HepG2 (cell line): ENCODE results near the gene CNP. TPM values are rescaled to one million over a fixed set of nuclear protein-coding genes. Genes with fewer than 3 reads are reported as not detected.

Source experiments
- ADNP ChIP-seq: sonication (generic); formaldehyde crosslinking; IDR thresholded peaks from 2 replicates; pipeline ENCODE4 v1.4.0; 2020; ENCODE audit warnings: missing genetic modification reagents
- CEBPB ChIP-seq: IDR thresholded peaks from 2 replicates; pipeline ENCODE4 v1.6.1; 2011; ENCODE audit warnings: low read depth, low read length, improper control_type of control experiment, borderline replicate concordance
- FOXC1 ChIP-seq: sonication (generic); formaldehyde crosslinking; IDR thresholded peaks from 2 replicates; pipeline ENCODE4 v1.8.0; 2022; ENCODE audit warnings: mild to moderate bottlenecking, missing genetic modification reagents, borderline replicate concordance
- GFI1 ChIP-seq: sonication (generic); formaldehyde crosslinking; IDR thresholded peaks from 2 replicates; pipeline ENCODE4 v1.5.0; 2020; ENCODE audit warnings: missing genetic modification reagents, mild to moderate bottlenecking, borderline replicate concordance
- HMG20A ChIP-seq: IDR thresholded peaks from 2 replicates; pipeline ENCODE4 v1.6.1; 2016; ENCODE audit warnings: borderline replicate concordance
- MBD4 ChIP-seq: IDR thresholded peaks from 2 replicates; pipeline ENCODE4 v1.6.1; 2012; ENCODE audit warnings: low read length, inconsistent platforms, borderline replicate concordance
- PHF20 ChIP-seq: sonication (generic); formaldehyde crosslinking; IDR thresholded peaks from 2 replicates; pipeline ENCODE4 v1.5.0; 2020; ENCODE audit warnings: mild to moderate bottlenecking, missing genetic modification reagents
- RBM22 ChIP-seq: fragments of 200-400 bp; formaldehyde crosslinking; optimal IDR thresholded peaks from 2 replicates; pipeline ENCODE3; 2017; ENCODE audit warnings: mild to moderate bottlenecking, low read length, moderate library complexity
- SP5 ChIP-seq: IDR thresholded peaks from 2 replicates; pipeline ENCODE4 v1.6.1; 2016; ENCODE audit warnings: low read depth, borderline replicate concordance
- TFAP4 ChIP-seq: sonication (generic); IDR thresholded peaks from 2 replicates; pipeline ENCODE4 v1.6.1; 2016; ENCODE audit warnings: low read depth, borderline replicate concordance
- TSC22D2 ChIP-seq: sonication (generic); formaldehyde crosslinking; IDR thresholded peaks from 2 replicates; pipeline ENCODE4 v1.5.1; 2020; ENCODE audit warnings: missing genetic modification reagents, mild to moderate bottlenecking, borderline replicate concordance
- YEATS2 ChIP-seq: sonication (generic); formaldehyde crosslinking; IDR thresholded peaks from 2 replicates; pipeline ENCODE4 v1.4.0; 2020; ENCODE audit warnings: missing genetic modification reagents, borderline replicate concordance
- ZBTB33 ChIP-seq: sonication (generic); formaldehyde crosslinking; IDR thresholded peaks from 2 replicates; pipeline ENCODE4 v1.4.0; 2020; ENCODE audit warnings: missing genetic modification reagents
- ZEB1 ChIP-seq: IDR thresholded peaks from 2 replicates; pipeline ENCODE4 v1.6.1; 2012; ENCODE audit warnings: mild to moderate bottlenecking, low read depth, inconsistent platforms; ENCODE audit not compliant: insufficient replicate concordance
- ZFP36 ChIP-seq: fragments of 150-350 bp; IDR thresholded peaks from 2 replicates; pipeline ENCODE4 v1.6.1; 2018; ENCODE audit warnings: borderline replicate concordance, low read length, low read depth; ENCODE audit not compliant: partially characterized antibody
- ZMYM2 ChIP-seq: sonication (generic); formaldehyde crosslinking; IDR thresholded peaks from 2 replicates; pipeline ENCODE4 v1.8.0; 2022; ENCODE audit warnings: mild to moderate bottlenecking, missing genetic modification reagents
- ZNF143 ChIP-seq: sonication (generic); formaldehyde crosslinking; IDR thresholded peaks from 2 replicates; pipeline ENCODE4 v1.4.0; 2020; ENCODE audit warnings: missing genetic modification reagents
- ZNF17 ChIP-seq: sonication (generic); formaldehyde crosslinking; IDR thresholded peaks from 2 replicates; pipeline ENCODE4 v1.5.0; 2020; ENCODE audit warnings: mild to moderate bottlenecking, missing genetic modification reagents
- ZNF333 ChIP-seq: sonication (generic); formaldehyde crosslinking; IDR thresholded peaks from 2 replicates; pipeline ENCODE4 v1.4.0; 2020; ENCODE audit warnings: mild to moderate bottlenecking, missing genetic modification reagents, borderline replicate concordance
- ZNF382 ChIP-seq: sonication (generic); formaldehyde crosslinking; IDR thresholded peaks from 2 replicates; pipeline ENCODE4 v1.5.0; 2020; ENCODE audit warnings: missing genetic modification reagents, mild to moderate bottlenecking, borderline replicate concordance
- ZNF549 ChIP-seq: sonication (generic); formaldehyde crosslinking; IDR thresholded peaks from 2 replicates; pipeline ENCODE4 v1.5.0; 2020; ENCODE audit warnings: missing genetic modification reagents
- ZNF562 ChIP-seq: sonication (generic); formaldehyde crosslinking; IDR thresholded peaks from 2 replicates; pipeline ENCODE4 v1.8.0; 2022; ENCODE audit warnings: missing genetic modification reagents, borderline replicate concordance
- ZNF782 ChIP-seq: sonication (generic); formaldehyde crosslinking; IDR thresholded peaks from 2 replicates; pipeline ENCODE4 v1.4.0; 2020; ENCODE audit warnings: missing genetic modification reagents, mild to moderate bottlenecking, borderline replicate concordance
- ZSCAN30 ChIP-seq: sonication (generic); formaldehyde crosslinking; IDR thresholded peaks from 2 replicates; pipeline ENCODE4 v1.5.0; 2020; ENCODE audit warnings: mild to moderate bottlenecking, missing genetic modification reagents
- polyA plus RNA-seq, 8 experiments: library from polyadenylated mRNA; depleted of rRNA in 3 of 8; stranded (reverse) in 7 of 8; unstranded in 1 of 8; fragments of >200 nt; fragmentation: Illumina TruSeq in 4 of 8; extraction: Trizol in 4 of 8; gene quantifications; 2 replicates each; pipeline versions ENCODE4 v1.2.1 to v1.2.3, GENCODE V29; 2011 to 2016; ENCODE audit warnings: low read depth in 4 of 8, missing spikeins in 1 of 8, mixed read lengths in 1 of 8; ENCODE audit not compliant: insufficient read depth in 1 of 8
- total RNA-seq, 5 experiments: library from RNA; depleted of rRNA; stranded (reverse); fragments of >200 nt; fragmentation: Illumina TruSeq; extraction: Trizol; gene quantifications; 2 replicates each; pipeline ENCODE4 v1.2.3, GENCODE V29; 2016; ENCODE audit warnings: low read depth in 1 of 5
- TF ChIP-seq, protein P1 (sequence below): IDR thresholded peaks from 2 replicates; pipeline ENCODE4 v1.6.1; 2012; ENCODE audit warnings: low read length, improper control_type of control experiment

The CNP gene
- total and polyA plus RNA-seq, 2 of the 13 experiments (the other 11 are each of a cell fraction or from before 2014, with no cell fraction given): 97.2 to 161 TPM

DNA sequence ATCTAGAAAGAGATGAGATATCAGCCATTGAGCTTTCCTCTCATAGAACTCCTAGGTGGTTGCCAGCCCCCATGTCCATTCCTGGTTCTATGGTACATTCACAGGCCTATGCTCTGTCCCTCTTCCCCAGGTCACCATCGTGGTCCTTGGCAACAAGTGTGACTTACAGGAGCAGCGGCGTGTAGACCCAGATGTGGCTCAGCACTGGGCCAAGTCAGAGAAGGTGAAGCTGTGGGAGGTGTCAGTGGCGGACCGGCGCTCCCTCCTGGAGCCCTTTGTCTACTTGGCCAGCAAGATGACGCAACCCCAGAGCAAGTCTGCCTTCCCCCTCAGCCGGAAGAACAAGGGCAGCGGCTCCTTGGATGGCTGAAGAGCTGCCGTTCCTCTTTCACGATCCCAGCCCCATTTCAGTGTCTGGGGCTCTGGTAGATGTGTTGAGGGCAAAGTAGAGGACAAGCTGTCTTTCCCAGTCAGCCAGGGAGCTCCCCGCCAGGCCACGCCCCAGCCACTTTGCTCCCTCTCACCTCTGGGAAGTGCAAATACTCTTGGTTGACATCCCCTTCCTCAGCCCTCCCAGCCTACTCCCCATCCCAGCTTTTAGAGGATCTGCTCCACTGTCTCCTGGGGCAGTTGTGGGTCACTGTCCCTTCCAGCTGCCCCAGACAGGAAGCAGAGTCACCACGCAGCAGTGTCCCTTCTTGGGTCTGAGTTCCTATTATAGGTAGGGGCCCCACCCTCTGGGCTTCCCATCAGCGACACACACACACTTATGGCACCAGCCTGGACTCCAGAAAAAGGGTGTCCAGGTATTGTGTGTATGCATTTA is 57.1 kb downstream of the CNP start (continued):
- TF ChIP-seq, protein P1, sequence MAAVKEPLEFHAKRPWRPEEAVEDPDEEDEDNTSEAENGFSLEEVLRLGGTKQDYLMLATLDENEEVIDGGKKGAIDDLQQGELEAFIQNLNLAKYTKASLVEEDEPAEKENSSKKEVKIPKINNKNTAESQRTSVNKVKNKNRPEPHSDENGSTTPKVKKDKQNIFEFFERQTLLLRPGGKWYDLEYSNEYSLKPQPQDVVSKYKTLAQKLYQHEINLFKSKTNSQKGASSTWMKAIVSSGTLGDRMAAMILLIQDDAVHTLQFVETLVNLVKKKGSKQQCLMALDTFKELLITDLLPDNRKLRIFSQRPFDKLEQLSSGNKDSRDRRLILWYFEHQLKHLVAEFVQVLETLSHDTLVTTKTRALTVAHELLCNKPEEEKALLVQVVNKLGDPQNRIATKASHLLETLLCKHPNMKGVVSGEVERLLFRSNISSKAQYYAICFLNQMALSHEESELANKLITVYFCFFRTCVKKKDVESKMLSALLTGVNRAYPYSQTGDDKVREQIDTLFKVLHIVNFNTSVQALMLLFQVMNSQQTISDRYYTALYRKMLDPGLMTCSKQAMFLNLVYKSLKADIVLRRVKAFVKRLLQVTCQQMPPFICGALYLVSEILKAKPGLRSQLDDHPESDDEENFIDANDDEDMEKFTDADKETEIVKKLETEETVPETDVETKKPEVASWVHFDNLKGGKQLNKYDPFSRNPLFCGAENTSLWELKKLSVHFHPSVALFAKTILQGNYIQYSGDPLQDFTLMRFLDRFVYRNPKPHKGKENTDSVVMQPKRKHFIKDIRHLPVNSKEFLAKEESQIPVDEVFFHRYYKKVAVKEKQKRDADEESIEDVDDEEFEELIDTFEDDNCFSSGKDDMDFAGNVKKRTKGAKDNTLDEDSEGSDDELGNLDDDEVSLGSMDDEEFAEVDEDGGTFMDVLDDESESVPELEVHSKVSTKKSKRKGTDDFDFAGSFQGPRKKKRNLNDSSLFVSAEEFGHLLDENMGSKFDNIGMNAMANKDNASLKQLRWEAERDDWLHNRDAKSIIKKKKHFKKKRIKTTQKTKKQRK: no peak
- no peak for TF ChIP-seq ZNF333
- no peak for TF ChIP-seq TFAP4
- TF ChIP-seq PHF20: no peak
- TF ChIP-seq ZMYM2: no peak
- TF ChIP-seq ZNF143 (CRISPR knock-in tag): no peak
- no peak for TF ChIP-seq GFI1 (CRISPR knock-in tag)
- TF ChIP-seq ZNF562: no peak
- TF ChIP-seq ZSCAN30 (CRISPR knock-in tag): no peak
- TF ChIP-seq RBM22: no peak
- TF ChIP-seq ZEB1: no peak
- TF ChIP-seq HMG20A (CRISPR knock-in tag): no peak
- TF ChIP-seq FOXC1 (CRISPR knock-in tag): no peak
- no peak for TF ChIP-seq ADNP (CRISPR knock-in tag)
- no peak for TF ChIP-seq SP5 (CRISPR knock-in tag)
- no peak for TF ChIP-seq ZNF17 (CRISPR knock-in tag)
- peak; percentile 96 for TF ChIP-seq ZBTB33 (CRISPR knock-in tag)
- no peak for TF ChIP-seq ZNF382 (CRISPR knock-in tag)
- TF ChIP-seq YEATS2: 0 out of 2 replicates have a peak, but pooled peaks have one; percentile 22
- no peak for TF ChIP-seq TSC22D2
- TF ChIP-seq CEBPB: peak; percentile 73
- no peak for TF ChIP-seq ZNF549 (CRISPR knock-in tag)
- no peak for TF ChIP-seq ZFP36
- TF ChIP-seq MBD4: no peak
- no peak for TF ChIP-seq ZNF782 (CRISPR knock-in tag)
